HFFc6 (cell line): ENCODE measurements around the gene IPO5. TPM values are rescaled to one million over a fixed set of nuclear protein-coding genes. Genes with fewer than 3 reads are reported as not detected.

Source experiments
- DNase-seq: peaks from one replicate; pipeline ENCODE4 v3.0.0-alpha.2; 2018
- H3K27ac Mint-ChIP-seq: 2 replicates; pipeline ENCODE4 v1.8.0; 2020; ENCODE audit warnings: mild to moderate bottlenecking, mixed read lengths
- H3K27me3 Mint-ChIP-seq: 2 replicates; pipeline ENCODE4 v1.8.0; 2021; ENCODE audit warnings: mild to moderate bottlenecking, moderate library complexity, mixed read lengths; ENCODE audit not compliant: insufficient read depth
- H3K36me3 Mint-ChIP-seq: 2 replicates; pipeline ENCODE4 v1.8.0; 2021; ENCODE audit warnings: low read depth, mixed read lengths
- H3K4me1 Mint-ChIP-seq: 2 replicates; pipeline ENCODE4 v1.8.0; 2020; ENCODE audit warnings: low read depth, mixed read lengths
- H3K4me3 Mint-ChIP-seq: 2 replicates; pipeline ENCODE4 v1.8.0; 2020; ENCODE audit warnings: mild to moderate bottlenecking, moderate library complexity, mixed read lengths
- H3K9me3 Mint-ChIP-seq: 2 replicates; pipeline ENCODE4 v1.8.0; 2020; ENCODE audit warnings: mild to moderate bottlenecking, mixed read lengths
- CTCF ChIP-seq: fragments of 200-600 bp; sonication (generic); IDR thresholded peaks from 2 replicates; pipeline ENCODE4 v1.5.0; 2021; ENCODE audit warnings: antibody characterized with exemption, mild to moderate bottlenecking
- total RNA-seq, 6 experiments: library from RNA; stranded (reverse); fragmentation: NEBNext Ultra II Directional; extraction: Animal tissue kit (Norgen Biotek cat#: 25700); gene quantifications; 2 replicates in 1 of 6; 3 replicates in 5 of 6; pipeline ENCODE4 v1.2.3, GENCODE V29; 2021

The IPO5 gene
- total RNA-seq, 6 experiments from 2014 or later, result 183 to 247 (median 222) TPM

- H3K27ac Mint-ChIP-seq, result no peak overlapping the region
Observed at GRCh38 chr13:98048265-98048664, 94.8 kb downstream of the IPO5 start.

GRCh38 chr13:98050041-98050466 lies 96.6 kb downstream of the IPO5 start:
- no peak for TF ChIP-seq CTCF
- peak; percentile 29 for DNase-seq
- Mint-ChIP-seq H3K9me3 (peaks cover 6% of the 10 kb centered on the region), H3K27me3 (no peaks in the 10 kb centered on the region), H3K36me3 (peaks cover 7% of the 10 kb centered on the region; the same call in 1 of the 2 replicates), H3K4me1 (peaks cover 25% of the 10 kb centered on the region), H3K27ac (no peak overlapping the region), H3K4me3 (no peak overlapping the region)

More at GRCh38 chr13:98048265-98048664, 94.8 kb downstream of the IPO5 start:
- no peaks in the 10 kb centered on the region for H3K27me3 Mint-ChIP-seq
- no peaks in the 10 kb centered on the region for H3K36me3 Mint-ChIP-seq
- no peak overlapping the region for H3K4me3 Mint-ChIP-seq
- DNase-seq, result no peak
- no peak for TF ChIP-seq CTCF
- H3K4me1 Mint-ChIP-seq, result peaks cover 21% of the 10 kb centered on the region
- H3K9me3 Mint-ChIP-seq, result no peaks in the 10 kb centered on the region

GRCh38 chr13:98052412-98052811 lies 98.9 kb downstream of the IPO5 start:
- peaks cover 6% of the 10 kb centered on the region for H3K9me3 Mint-ChIP-seq
- no peak for DNase-seq
- peaks cover 2% of the 10 kb centered on the region; the same call in 1 of the 2 replicates for H3K27me3 Mint-ChIP-seq
- peaks cover 7% of the 10 kb centered on the region; the same call in 1 of the 2 replicates for H3K36me3 Mint-ChIP-seq
- peaks cover 25% of the 10 kb centered on the region for H3K4me1 Mint-ChIP-seq
- no peak overlapping the region for H3K4me3 Mint-ChIP-seq
- H3K27ac Mint-ChIP-seq, result no peak overlapping the region
- TF ChIP-seq CTCF, result no peak

- Mint-ChIP-seq H3K36me3 (peaks cover 7% of the 10 kb centered on the region; the same call in 1 of the 2 replicates), H3K9me3 (peaks cover 6% of the 10 kb centered on the region), H3K27ac (no peak overlapping the region), H3K27me3 (peaks cover 2% of the 10 kb centered on the region; the same call in 1 of the 2 replicates), H3K4me1 (peaks cover 14% of the 10 kb centered on the region), H3K4me3 (no peak overlapping the region)
- TF ChIP-seq CTCF, result no peak
- DNase-seq, result no peak
Observed at GRCh38 chr13:98054301-98054700, 100.8 kb downstream of the IPO5 start.

GRCh38 chr13:98055623-98056022 lies 102.1 kb downstream of the IPO5 start:
- no peak for DNase-seq
- Mint-ChIP-seq H3K27me3 (peaks cover 2% of the 10 kb centered on the region; the same call in 1 of the 2 replicates), H3K4me3 (no peak overlapping the region), H3K27ac (no peak overlapping the region), H3K36me3 (peaks cover 7% of the 10 kb centered on the region; the same call in 1 of the 2 replicates), H3K9me3 (peaks cover 6% of the 10 kb centered on the region), H3K4me1 (0 out of 2 replicates have a peak, but pooled peaks cover 5% of the 10 kb centered on the region)
- TF ChIP-seq CTCF, result no peak
